ENCODE results near the gene SHB.

DNA sequence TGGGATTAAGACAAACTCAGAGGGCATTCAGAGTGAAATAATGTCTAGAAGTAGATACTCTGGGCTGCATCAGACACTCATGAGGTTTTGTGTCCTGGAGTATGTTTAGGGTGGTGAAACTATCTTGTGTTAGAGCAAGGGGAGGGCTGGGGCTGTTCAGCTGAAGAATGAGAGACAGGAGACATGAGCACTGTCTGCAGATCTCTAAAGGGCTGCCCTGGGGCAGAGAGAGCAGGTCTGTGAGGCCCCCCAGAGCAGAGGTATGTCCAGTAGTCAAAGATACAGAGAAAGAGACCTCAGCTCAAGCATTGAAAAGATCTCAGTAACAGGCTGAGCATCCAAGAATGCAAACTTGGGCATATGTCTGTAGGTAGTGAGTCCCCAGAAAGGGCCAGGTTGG is 45.9 kb upstream of the SHB start:
- TF ChIP-seq, protein P1, sequence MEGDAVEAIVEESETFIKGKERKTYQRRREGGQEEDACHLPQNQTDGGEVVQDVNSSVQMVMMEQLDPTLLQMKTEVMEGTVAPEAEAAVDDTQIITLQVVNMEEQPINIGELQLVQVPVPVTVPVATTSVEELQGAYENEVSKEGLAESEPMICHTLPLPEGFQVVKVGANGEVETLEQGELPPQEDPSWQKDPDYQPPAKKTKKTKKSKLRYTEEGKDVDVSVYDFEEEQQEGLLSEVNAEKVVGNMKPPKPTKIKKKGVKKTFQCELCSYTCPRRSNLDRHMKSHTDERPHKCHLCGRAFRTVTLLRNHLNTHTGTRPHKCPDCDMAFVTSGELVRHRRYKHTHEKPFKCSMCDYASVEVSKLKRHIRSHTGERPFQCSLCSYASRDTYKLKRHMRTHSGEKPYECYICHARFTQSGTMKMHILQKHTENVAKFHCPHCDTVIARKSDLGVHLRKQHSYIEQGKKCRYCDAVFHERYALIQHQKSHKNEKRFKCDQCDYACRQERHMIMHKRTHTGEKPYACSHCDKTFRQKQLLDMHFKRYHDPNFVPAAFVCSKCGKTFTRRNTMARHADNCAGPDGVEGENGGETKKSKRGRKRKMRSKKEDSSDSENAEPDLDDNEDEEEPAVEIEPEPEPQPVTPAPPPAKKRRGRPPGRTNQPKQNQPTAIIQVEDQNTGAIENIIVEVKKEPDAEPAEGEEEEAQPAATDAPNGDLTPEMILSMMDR (conservative IDR thresholded peaks at IDR 0.05; ENCODE audit: low read depth, low read length) = no peak
- TF ChIP-seq EZH2 (IDR thresholded peaks at IDR 0.05; ENCODE audit: low read length, unreplicated experiment) (no peak), EZH2phosphoT487 (IDR thresholded peaks at IDR 0.05; ENCODE audit: borderline replicate concordance, low read length) (no peak)
